Femur (tissue), 1 donor: ENCODE measurements around the gene CFAP46.
"Not testable (repeated sequence)": the region's sequence is repeated elsewhere in the genome, so short reads cannot be mapped to it uniquely, and the experiment has no call there.

Experiments used
- DNase-seq: peaks from one replicate; pipeline ENCODE4 v3.0.0-alpha.2; 2017

Gene CFAP46

GRCh38 chr10:132962623-132963429, 20.5 kb upstream of the CFAP46 start:
- no peak for DNase-seq

- DNase-seq: peak; percentile 80
Observed at GRCh38 chr10:132961787-132962622, 19.6 kb upstream of the CFAP46 start.

GRCh38 chr10:132961420-132961786, 19.0 kb upstream of the CFAP46 start:
- DNase-seq: no peak

- DNase-seq: no peak
Observed at GRCh38 chr10:132960631-132961419, 18.5 kb upstream of the CFAP46 start.

GRCh38 chr10:132960071-132960472, 17.7 kb upstream of the CFAP46 start:
- DNase-seq: no peak

GRCh38 chr10:132959559-132959961, 17.2 kb upstream of the CFAP46 start:
- DNase-seq: no peak

GRCh38 chr10:132958883-132959558, 16.7 kb upstream of the CFAP46 start:
- DNase-seq: no peak

- DNase-seq: no peak
Observed at GRCh38 chr10:132957981-132958882, 15.9 kb upstream of the CFAP46 start.

- no peak for DNase-seq
Observed at GRCh38 chr10:132957131-132957530, 14.8 kb upstream of the CFAP46 start.

- DNase-seq: not testable (repeated sequence)
Observed at GRCh38 chr10:132956259-132956658, 13.9 kb upstream of the CFAP46 start.

- DNase-seq: no peak
Observed at GRCh38 chr10:132955479-132955878, 13.1 kb upstream of the CFAP46 start.

- DNase-seq: no peak
Observed at GRCh38 chr10:132953428-132953827, 11.1 kb upstream of the CFAP46 start.

- no peak for DNase-seq
Observed at GRCh38 chr10:132951926-132952325, 9.6 kb upstream of the CFAP46 start.

- no peak for DNase-seq
Observed at GRCh38 chr10:132948351-132948750, 6.0 kb upstream of the CFAP46 start.

- DNase-seq: no peak
Observed at GRCh38 chr10:132947843-132948242, 5.5 kb upstream of the CFAP46 start.

- no peak for DNase-seq
Observed at GRCh38 chr10:132946806-132947546, 4.6 kb upstream of the CFAP46 start.

GRCh38 chr10:132946311-132946710, 3.9 kb upstream of the CFAP46 start:
- no peak for DNase-seq

GRCh38 chr10:132945894-132946255, 3.5 kb upstream of the CFAP46 start:
- DNase-seq: no peak

- no peak for DNase-seq
Observed at GRCh38 chr10:132945125-132945893, 2.9 kb upstream of the CFAP46 start.

- no peak for DNase-seq
Observed at GRCh38 chr10:132944510-132944909, 2.1 kb upstream of the CFAP46 start.
